A673 (cell line): ENCODE measurements around the gene PATE3. TPM values are rescaled to one million over a fixed set of nuclear protein-coding genes. Genes with fewer than 3 reads are reported as not detected.

Source experiments
- BruUV-seq: library from RNA; stranded (reverse); fragments of 400-500 nt; replicated peaks from 2 replicates; lab custom pipeline; 2021; lab: Mats Ljungman, UMichigan
- CTCF ChIA-PET: fragments of 300-600 bp; sonication (Branson Sonifier 250); formaldehyde crosslinking; loops from one replicate; lab custom pipeline; 2022; ENCODE audit warnings: antibody characterized with exemption; lab: Charles Lee
- POLR2A ChIA-PET: fragments of 300-600 bp; sonication (Branson Sonifier 250); formaldehyde crosslinking; loops from one replicate; lab custom pipeline; 2022; ENCODE audit warnings: antibody characterized with exemption; ENCODE audit not compliant: low non-redundant PET; lab: Charles Lee
- DNase-seq: peaks from one replicate; pipeline ENCODE4 v3.0.0-alpha.2; 2015; ENCODE audit warnings: low spot score
- H3K27ac ChIP-seq: fragments of 200-600 bp; sonication (generic); 2 replicates; pipeline ENCODE4 v1.5.1; 2016; ENCODE audit warnings: mixed run types, low read depth, mild to moderate bottlenecking, mixed read lengths, antibody characterized with exemption, low read length; ENCODE audit not compliant: poor library complexity, severe bottlenecking
- H3K27me3 ChIP-seq: fragments of 200-600 bp; sonication (generic); replicated peaks from 2 replicates; pipeline ENCODE4 v1.6.1; 2017; ENCODE audit warnings: mixed run types, low read depth, mild to moderate bottlenecking, mixed read lengths, antibody characterized with exemption, low read length; ENCODE audit not compliant: insufficient read depth, poor library complexity
- H3K36me3 ChIP-seq: fragments of 200-600 bp; sonication (generic); 2 replicates; pipeline ENCODE4 v1.6.1; 2016; ENCODE audit warnings: mixed run types, mild to moderate bottlenecking, mixed read lengths, antibody characterized with exemption, low read length; ENCODE audit not compliant: insufficient read depth, poor library complexity, severe bottlenecking
- H3K4me1 ChIP-seq: fragments of 200-600 bp; sonication (generic); 2 replicates; pipeline ENCODE4 v1.6.1; 2017; ENCODE audit warnings: mixed run types, mild to moderate bottlenecking, mixed read lengths, antibody characterized with exemption, low read length; ENCODE audit not compliant: insufficient read depth, poor library complexity, severe bottlenecking
- H3K4me3 ChIP-seq: fragments of 200-600 bp; sonication (generic); 2 replicates; pipeline ENCODE4 v1.5.1; 2016; ENCODE audit warnings: low read depth, mixed run types, mild to moderate bottlenecking, mixed read lengths, low read length; ENCODE audit not compliant: poor library complexity, severe bottlenecking
- H3K9me3 ChIP-seq: fragments of 200-600 bp; sonication (generic); 2 replicates; pipeline ENCODE4 v1.6.1; 2016; ENCODE audit warnings: mixed run types, low read depth, mild to moderate bottlenecking, mixed read lengths, antibody characterized with exemption, low read length; ENCODE audit not compliant: poor library complexity, severe bottlenecking
- CTCF ChIP-seq: fragments of 300-800, 200-600 bp; sonication (generic); conservative IDR thresholded peaks from 2 replicates; pipeline ENCODE4 v1.5.1; 2017; ENCODE audit warnings: low read depth, mild to moderate bottlenecking, antibody characterized with exemption, low read length, moderate library complexity, mixed read lengths
- EZH2 ChIP-seq: fragments of 200-600 bp; sonication (generic); IDR thresholded peaks from 2 replicates; pipeline ENCODE4 v1.6.1; 2017; ENCODE audit warnings: borderline replicate concordance, low read depth, mild to moderate bottlenecking, mixed read lengths, antibody characterized with exemption, low read length; ENCODE audit not compliant: poor library complexity, severe bottlenecking
- intact Hi-C: fragments of 100-400 bp; cut with micrococcal nuclease; formaldehyde crosslinking; loops from one replicate; pipeline ENCODE4 v1.10.0; 2022; ENCODE audit not compliant: unreplicated experiment
- total RNA-seq: library from RNA; stranded (reverse); gene quantifications from 2 replicates; pipeline ENCODE4 v1.2.3, GENCODE V29; 2021

PATE3 gene
- total RNA-seq, 1 experiment from 2014 or later: not detected

- no peak overlapping the region for H3K27ac ChIP-seq
- DNase-seq: no peak
- H3K4me1 ChIP-seq: no peaks in the 10 kb centered on the region
- TF ChIP-seq CTCF (no peak), EZH2 (no peak)
- no peaks in the 10 kb centered on the region for H3K9me3 ChIP-seq
- BruUV-seq: no TSS peak
- H3K27me3 ChIP-seq: peaks cover 5% of the 10 kb centered on the region
- no peaks in the 10 kb centered on the region for H3K36me3 ChIP-seq
- ChIA-PET POLR2A (no interaction called here), CTCF (no interaction called here)
- intact Hi-C loops: no loop called here
- H3K4me3 ChIP-seq: no peak overlapping the region
Measured at GRCh38 chr11:125784678-125785077, 3.2 kb upstream of the PATE3 start.

- Histone ChIP-seq H3K9me3 (no peaks in the 10 kb centered on the region), H3K27ac (no peak overlapping the region), H3K27me3 (peaks cover 5% of the 10 kb centered on the region), H3K4me3 (no peak overlapping the region), H3K36me3 (no peaks in the 10 kb centered on the region), H3K4me1 (no peaks in the 10 kb centered on the region)
- no peak for TF ChIP-seq CTCF
- TF ChIP-seq EZH2: no peak
- no peak for DNase-seq
- intact Hi-C loops: no loop called here
- BruUV-seq: no TSS peak
- POLR2A ChIA-PET: no interaction called here
- CTCF ChIA-PET: no interaction called here
Measured at GRCh38 chr11:125790825-125791224, 2.9 kb downstream of the PATE3 start.

- peaks cover 10% of the 10 kb centered on the region for H3K9me3 ChIP-seq
- ChIA-PET POLR2A (no interaction called here), CTCF (no interaction called here)
- H3K27ac ChIP-seq: no peak overlapping the region
- H3K4me1 ChIP-seq: no peaks in the 10 kb centered on the region
- intact Hi-C loops: no loop called here
- no peak overlapping the region for H3K4me3 ChIP-seq
- no TSS peak for BruUV-seq
- H3K36me3 ChIP-seq: no peaks in the 10 kb centered on the region
- TF ChIP-seq CTCF: no peak
- no peak for TF ChIP-seq EZH2
- H3K27me3 ChIP-seq: no peaks in the 10 kb centered on the region
- DNase-seq: no peak
Measured at GRCh38 chr11:125797641-125798040, 9.7 kb downstream of the PATE3 start.
